Liver (tissue), 9 donors: ENCODE data around the gene GPA33. TPM values are rescaled to one million over a fixed set of nuclear protein-coding genes. Genes with fewer than 3 reads are reported as not detected.

Source experiments
- DNase-seq: peaks from one replicate; pipeline ENCODE4 v3.0.0-alpha.2; 2017; ENCODE audit warnings: low spot score
- H3K27ac ChIP-seq, 2 donors: one replicate each; pipeline ENCODE4 v1.7.0; 2013; ENCODE audit warnings: inconsistent platforms in 2 of 2, low read length in 2 of 2, control low read depth in 1 of 2, low read depth in 1 of 2, mild to moderate bottlenecking in 1 of 2
- H3K27me3 ChIP-seq, 4 donors: one replicate each; pipeline versions ENCODE4 v1.6.1 to v1.7.0; 2013; ENCODE audit warnings: low read length in 3 of 4, inconsistent platforms in 1 of 4, mild to moderate bottlenecking in 1 of 4, moderate library complexity in 1 of 4; ENCODE audit not compliant: control insufficient read depth in 4 of 4, insufficient read depth in 4 of 4
- H3K36me3 ChIP-seq, 4 donors: one replicate each; pipeline versions ENCODE4 v1.6.1 to v1.7.0; 2013; ENCODE audit warnings: low read length in 3 of 4, mild to moderate bottlenecking in 3 of 4, low read depth in 1 of 4, moderate library complexity in 1 of 4; ENCODE audit not compliant: control insufficient read depth in 4 of 4, insufficient read depth in 3 of 4
- H3K4me1 ChIP-seq, 4 donors: one replicate each; pipeline versions ENCODE4 v1.6.1 to v1.7.0; 2013; ENCODE audit warnings: low read length in 3 of 4, mild to moderate bottlenecking in 3 of 4, moderate library complexity in 1 of 4; ENCODE audit not compliant: control insufficient read depth in 4 of 4, insufficient read depth in 4 of 4
- H3K4me3 ChIP-seq, 3 donors: one replicate each; pipeline versions ENCODE4 v1.6.1 to v1.7.0; 2013; ENCODE audit warnings: low read length in 3 of 3, control low read depth in 1 of 3, low read depth in 1 of 3, mild to moderate bottlenecking in 1 of 3
- H3K9ac ChIP-seq, 2 donors: one replicate each; pipeline ENCODE4 v1.7.0; 2013; ENCODE audit warnings: low read length in 2 of 2, mild to moderate bottlenecking in 2 of 2, moderate library complexity in 2 of 2, control low read depth in 1 of 2, low read depth in 1 of 2
- H3K9me3 ChIP-seq, 4 donors: one replicate each; pipeline versions ENCODE4 v1.6.1 to v1.7.0; 2013; ENCODE audit warnings: low read length in 3 of 4; ENCODE audit not compliant: control insufficient read depth in 4 of 4
- EGR1 ChIP-seq, 2 donors: IDR thresholded peaks; 2 replicates each; pipeline ENCODE4 v1.6.1; 2016 to 2018; ENCODE audit warnings: antibody characterized with exemption in 2 of 2, low read depth in 2 of 2
- FOXA1 ChIP-seq: IDR thresholded peaks from 2 replicates; pipeline ENCODE4 v1.6.1; 2016; ENCODE audit warnings: antibody characterized with exemption
- GABPA ChIP-seq, 2 donors: IDR thresholded peaks in 1 of 2; conservative IDR thresholded peaks in 1 of 2; 2 replicates each; pipeline ENCODE4 v1.6.1; 2016; ENCODE audit warnings: antibody characterized with exemption in 2 of 2, mild to moderate bottlenecking in 1 of 2, moderate library complexity in 1 of 2
- HNF4A ChIP-seq, 2 donors: conservative IDR thresholded peaks; 2 replicates each; pipeline ENCODE4 v1.6.1; 2016; ENCODE audit warnings: antibody characterized with exemption in 2 of 2, mild to moderate bottlenecking in 2 of 2
- HNF4G ChIP-seq: IDR thresholded peaks from 2 replicates; pipeline ENCODE4 v1.6.1; 2016; ENCODE audit warnings: antibody characterized with exemption
- JUND ChIP-seq, 2 donors: IDR thresholded peaks; 2 replicates each; pipeline ENCODE4 v1.6.1; 2016; ENCODE audit warnings: antibody characterized with exemption in 2 of 2
- NR2F2 ChIP-seq: IDR thresholded peaks from 2 replicates; pipeline ENCODE4 v1.6.1; 2016; ENCODE audit warnings: antibody characterized with exemption
- RAD21 ChIP-seq, 2 donors: IDR thresholded peaks; 2 replicates each; pipeline ENCODE4 v1.6.1; 2016; ENCODE audit warnings: antibody characterized with exemption in 2 of 2, mild to moderate bottlenecking in 2 of 2
- RXRA ChIP-seq, 2 donors: IDR thresholded peaks; 2 replicates each; pipeline ENCODE4 v1.6.1; 2017 to 2018; ENCODE audit warnings: antibody characterized with exemption in 2 of 2, mild to moderate bottlenecking in 1 of 2
- SP1 ChIP-seq: IDR thresholded peaks from 2 replicates; pipeline ENCODE4 v1.6.1; 2018; ENCODE audit warnings: antibody characterized with exemption, mild to moderate bottlenecking
- TAF1 ChIP-seq: conservative IDR thresholded peaks from 2 replicates; pipeline ENCODE4 v1.6.1; 2016; ENCODE audit warnings: antibody characterized with exemption, mild to moderate bottlenecking
- YY1 ChIP-seq: IDR thresholded peaks from 2 replicates; pipeline ENCODE4 v1.6.1; 2016; ENCODE audit warnings: antibody characterized with exemption, mild to moderate bottlenecking
- WGBS: extraction: QIAGEN DNeasy Blood & Tissue Kit; methylation state at CpG from one replicate; pipeline ENCODE4 v1.1.7; 2013; 5-methylcytosine and 5-hydroxymethylcytosine counted together
- polyA plus RNA-seq, 2 donors: library from polyadenylated mRNA; stranded (reverse) in 1 of 2; unstranded in 1 of 2; fragments of 200-250 nt in 1 of 2; fragments of >200 nt in 1 of 2; fragmentation: Nextera tagmentation in 1 of 2; extraction: Ambion mirVana in 1 of 2; gene quantifications; one replicate each; pipeline versions ENCODE4 v1.2.1 to v1.2.3, GENCODE V29; 2013 to 2015
- total RNA-seq, 2 donors: library from RNA; depleted of rRNA; stranded (reverse); fragments of >200 nt; gene quantifications; one replicate each; pipeline ENCODE4 v1.2.3, GENCODE V29; 2014
- TF ChIP-seq, protein P1 (sequence below): fragments of 150-350 bp; IDR thresholded peaks from 2 replicates; pipeline ENCODE4 v1.5.1; 2017; ENCODE audit warnings: improper control_type of control experiment, low read depth, low read length; ENCODE audit not compliant: missing input control
- TF ChIP-seq, protein P2 (sequence below): IDR thresholded peaks from 2 replicates; pipeline ENCODE4 v1.6.1; 2016; ENCODE audit warnings: antibody characterized with exemption
- TF ChIP-seq, protein P3 (sequence below): IDR thresholded peaks from 2 replicates; pipeline ENCODE4 v1.6.1; 2016; ENCODE audit warnings: antibody characterized with exemption
- TF ChIP-seq, protein P4 (sequence below): IDR thresholded peaks from 2 replicates; pipeline ENCODE4 v1.6.1; 2016; ENCODE audit warnings: antibody characterized with exemption
- TF ChIP-seq, protein P5 (sequence below): IDR thresholded peaks from 2 replicates; pipeline ENCODE4 v1.6.1; 2016; ENCODE audit warnings: antibody characterized with exemption, mild to moderate bottlenecking
- donor health status: healthy.
- donor health status: healthy.
- donor health status: healthy.
- donor health status: healthy.
- donor health status: healthy.

Gene GPA33
- total and polyA plus RNA-seq, 4 donors, result 0.03 to 0.19 (median 0.08) TPM; not detected in 1

DNA sequence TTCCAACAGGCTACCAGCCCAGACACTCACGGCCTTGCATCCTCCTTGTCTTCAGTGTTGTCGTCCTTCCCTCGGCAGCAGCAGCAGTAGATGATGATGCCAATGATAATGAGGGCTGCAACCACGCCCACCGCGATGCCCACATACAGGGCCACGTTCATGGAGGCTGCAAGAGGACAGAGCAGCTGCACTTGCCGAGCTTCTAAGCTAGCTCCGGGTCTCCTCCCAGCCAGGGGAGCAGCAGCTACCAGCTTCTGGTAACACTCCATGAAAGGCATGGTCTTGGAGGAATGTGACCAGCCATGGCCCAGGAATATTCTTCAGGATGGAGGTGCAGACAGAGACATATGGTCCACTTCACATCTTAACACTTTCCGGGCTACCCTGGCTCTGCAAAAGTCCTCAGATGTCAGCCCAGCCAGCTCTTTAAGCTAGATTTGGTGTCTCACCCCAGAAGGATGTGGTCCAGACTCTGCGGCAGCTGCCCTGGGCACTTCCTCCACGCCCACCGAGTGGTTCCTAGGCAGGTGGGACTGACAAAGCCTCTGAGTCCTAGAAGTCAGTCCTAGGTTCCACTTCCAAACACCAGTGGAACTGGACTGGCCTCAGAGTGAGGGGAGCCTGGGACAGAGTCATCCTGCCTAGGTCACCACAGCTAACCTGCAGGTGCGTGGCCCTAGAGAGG lies 35.1 kb downstream of the GPA33 start:
- Histone ChIP-seq H3K27me3 (no peaks in the 10 kb centered on the region), H3K9me3 (no peaks in the 10 kb centered on the region), H3K9ac (no peak overlapping the region), H3K4me3 (no peak overlapping the region), H3K27ac (no peak overlapping the region), H3K36me3 (no peaks in the 10 kb centered on the region), H3K4me1 (peaks cover 0 to 5% (median 1%) of the 10 kb centered on the region in 4 donors)
- TF ChIP-seq FOXA1, result no peak
- TF ChIP-seq, protein P1, sequence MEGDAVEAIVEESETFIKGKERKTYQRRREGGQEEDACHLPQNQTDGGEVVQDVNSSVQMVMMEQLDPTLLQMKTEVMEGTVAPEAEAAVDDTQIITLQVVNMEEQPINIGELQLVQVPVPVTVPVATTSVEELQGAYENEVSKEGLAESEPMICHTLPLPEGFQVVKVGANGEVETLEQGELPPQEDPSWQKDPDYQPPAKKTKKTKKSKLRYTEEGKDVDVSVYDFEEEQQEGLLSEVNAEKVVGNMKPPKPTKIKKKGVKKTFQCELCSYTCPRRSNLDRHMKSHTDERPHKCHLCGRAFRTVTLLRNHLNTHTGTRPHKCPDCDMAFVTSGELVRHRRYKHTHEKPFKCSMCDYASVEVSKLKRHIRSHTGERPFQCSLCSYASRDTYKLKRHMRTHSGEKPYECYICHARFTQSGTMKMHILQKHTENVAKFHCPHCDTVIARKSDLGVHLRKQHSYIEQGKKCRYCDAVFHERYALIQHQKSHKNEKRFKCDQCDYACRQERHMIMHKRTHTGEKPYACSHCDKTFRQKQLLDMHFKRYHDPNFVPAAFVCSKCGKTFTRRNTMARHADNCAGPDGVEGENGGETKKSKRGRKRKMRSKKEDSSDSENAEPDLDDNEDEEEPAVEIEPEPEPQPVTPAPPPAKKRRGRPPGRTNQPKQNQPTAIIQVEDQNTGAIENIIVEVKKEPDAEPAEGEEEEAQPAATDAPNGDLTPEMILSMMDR, result no peak
- TF ChIP-seq HNF4G, result no peak
- TF ChIP-seq RXRA (IDR thresholded peaks at IDR 0.05), result no peak
- TF ChIP-seq, protein P2, sequence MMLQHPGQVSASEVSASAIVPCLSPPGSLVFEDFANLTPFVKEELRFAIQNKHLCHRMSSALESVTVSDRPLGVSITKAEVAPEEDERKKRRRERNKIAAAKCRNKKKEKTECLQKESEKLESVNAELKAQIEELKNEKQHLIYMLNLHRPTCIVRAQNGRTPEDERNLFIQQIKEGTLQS, result no peak
- no peak for TF ChIP-seq EGR1 (IDR thresholded peaks at IDR 0.05; ENCODE audit: low read depth in 2 of 2)
- TF ChIP-seq JUND (IDR thresholded peaks at IDR 0.05), result no peak
- TF ChIP-seq, protein P3, sequence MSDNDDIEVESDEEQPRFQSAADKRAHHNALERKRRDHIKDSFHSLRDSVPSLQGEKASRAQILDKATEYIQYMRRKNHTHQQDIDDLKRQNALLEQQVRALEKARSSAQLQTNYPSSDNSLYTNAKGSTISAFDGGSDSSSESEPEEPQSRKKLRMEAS, result no peak
- no peak for DNase-seq
- WGBS, result 84% methylated on average over 14 of the region's 14 CpGs

DNA sequence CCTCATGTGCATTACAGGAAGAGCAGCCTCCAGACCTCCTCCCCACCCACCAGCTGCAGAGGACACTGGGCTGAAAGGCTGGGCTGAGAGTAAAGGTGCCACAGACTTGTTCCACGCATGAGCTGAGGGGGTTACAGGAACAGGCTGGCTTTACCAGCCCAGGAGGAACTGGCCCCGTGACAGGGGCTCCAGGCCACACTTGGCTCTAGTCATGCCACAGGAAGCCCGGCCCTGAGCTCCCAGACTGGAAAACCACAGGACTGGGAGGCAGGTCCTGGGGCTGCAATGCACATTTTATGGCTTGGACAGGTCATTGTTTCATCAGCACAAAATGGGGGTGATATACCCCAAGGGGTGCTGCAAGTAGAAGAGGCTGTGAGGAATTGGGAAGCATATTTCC lies 35.6 kb downstream of the GPA33 start:
- Histone ChIP-seq H3K36me3 (no peaks in the 10 kb centered on the region), H3K27ac (no peak overlapping the region), H3K9ac (no peak overlapping the region), H3K9me3 (no peaks in the 10 kb centered on the region), H3K27me3 (no peaks in the 10 kb centered on the region), H3K4me3 (no peak overlapping the region), H3K4me1 (peaks cover 0 to 5% (median 1%) of the 10 kb centered on the region in 4 donors)
- TF ChIP-seq JUND (IDR thresholded peaks at IDR 0.05) (no peak), FOXA1 (no peak), TAF1 (no peak), RXRA (IDR thresholded peaks at IDR 0.05) (no peak), HNF4A (conservative IDR thresholded peaks at IDR 0.05) (no peak)
- TF ChIP-seq, protein P4, sequence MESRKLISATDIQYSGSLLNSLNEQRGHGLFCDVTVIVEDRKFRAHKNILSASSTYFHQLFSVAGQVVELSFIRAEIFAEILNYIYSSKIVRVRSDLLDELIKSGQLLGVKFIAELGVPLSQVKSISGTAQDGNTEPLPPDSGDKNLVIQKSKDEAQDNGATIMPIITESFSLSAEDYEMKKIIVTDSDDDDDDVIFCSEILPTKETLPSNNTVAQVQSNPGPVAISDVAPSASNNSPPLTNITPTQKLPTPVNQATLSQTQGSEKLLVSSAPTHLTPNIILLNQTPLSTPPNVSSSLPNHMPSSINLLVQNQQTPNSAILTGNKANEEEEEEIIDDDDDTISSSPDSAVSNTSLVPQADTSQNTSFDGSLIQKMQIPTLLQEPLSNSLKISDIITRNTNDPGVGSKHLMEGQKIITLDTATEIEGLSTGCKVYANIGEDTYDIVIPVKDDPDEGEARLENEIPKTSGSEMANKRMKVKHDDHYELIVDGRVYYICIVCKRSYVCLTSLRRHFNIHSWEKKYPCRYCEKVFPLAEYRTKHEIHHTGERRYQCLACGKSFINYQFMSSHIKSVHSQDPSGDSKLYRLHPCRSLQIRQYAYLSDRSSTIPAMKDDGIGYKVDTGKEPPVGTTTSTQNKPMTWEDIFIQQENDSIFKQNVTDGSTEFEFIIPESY, result no peak
- 78% methylated on average over 3 of the region's 3 CpGs for WGBS
- DNase-seq, result no peak

DNA sequence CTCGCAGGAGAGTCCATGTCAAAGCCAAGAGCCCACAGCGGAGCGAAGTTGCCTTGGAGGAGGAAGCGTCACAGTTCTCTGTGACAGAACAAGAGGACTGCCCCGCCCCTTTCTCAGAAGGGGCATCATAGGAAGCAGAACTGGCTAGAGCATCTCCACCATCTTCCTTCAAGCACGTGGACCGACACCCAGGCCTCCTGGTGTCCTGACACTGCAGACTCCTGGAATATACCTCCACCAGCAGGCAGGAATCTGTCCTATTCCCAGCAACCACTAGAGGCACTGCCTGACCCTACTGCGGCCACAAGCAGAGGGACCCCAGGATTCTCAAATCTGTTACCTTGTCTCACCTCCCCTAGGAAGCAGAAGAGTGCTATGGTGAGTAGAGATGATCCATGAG lies 37.8 kb downstream of the GPA33 start:
- Histone ChIP-seq H3K4me1 (no peaks in the 10 kb centered on the region), H3K9me3 (no peaks in the 10 kb centered on the region), H3K36me3 (no peaks in the 10 kb centered on the region), H3K4me3 (no peak overlapping the region), H3K27ac (no peak overlapping the region), H3K27me3 (no peaks in the 10 kb centered on the region), H3K9ac (no peak overlapping the region)
- 81% methylated on average over 8 of the region's 8 CpGs for WGBS
- no peak for DNase-seq
- TF ChIP-seq SP1, result no peak
- no peak for TF ChIP-seq YY1
- TF ChIP-seq, protein P1, result peak; percentile 45
- TF ChIP-seq, protein P5, sequence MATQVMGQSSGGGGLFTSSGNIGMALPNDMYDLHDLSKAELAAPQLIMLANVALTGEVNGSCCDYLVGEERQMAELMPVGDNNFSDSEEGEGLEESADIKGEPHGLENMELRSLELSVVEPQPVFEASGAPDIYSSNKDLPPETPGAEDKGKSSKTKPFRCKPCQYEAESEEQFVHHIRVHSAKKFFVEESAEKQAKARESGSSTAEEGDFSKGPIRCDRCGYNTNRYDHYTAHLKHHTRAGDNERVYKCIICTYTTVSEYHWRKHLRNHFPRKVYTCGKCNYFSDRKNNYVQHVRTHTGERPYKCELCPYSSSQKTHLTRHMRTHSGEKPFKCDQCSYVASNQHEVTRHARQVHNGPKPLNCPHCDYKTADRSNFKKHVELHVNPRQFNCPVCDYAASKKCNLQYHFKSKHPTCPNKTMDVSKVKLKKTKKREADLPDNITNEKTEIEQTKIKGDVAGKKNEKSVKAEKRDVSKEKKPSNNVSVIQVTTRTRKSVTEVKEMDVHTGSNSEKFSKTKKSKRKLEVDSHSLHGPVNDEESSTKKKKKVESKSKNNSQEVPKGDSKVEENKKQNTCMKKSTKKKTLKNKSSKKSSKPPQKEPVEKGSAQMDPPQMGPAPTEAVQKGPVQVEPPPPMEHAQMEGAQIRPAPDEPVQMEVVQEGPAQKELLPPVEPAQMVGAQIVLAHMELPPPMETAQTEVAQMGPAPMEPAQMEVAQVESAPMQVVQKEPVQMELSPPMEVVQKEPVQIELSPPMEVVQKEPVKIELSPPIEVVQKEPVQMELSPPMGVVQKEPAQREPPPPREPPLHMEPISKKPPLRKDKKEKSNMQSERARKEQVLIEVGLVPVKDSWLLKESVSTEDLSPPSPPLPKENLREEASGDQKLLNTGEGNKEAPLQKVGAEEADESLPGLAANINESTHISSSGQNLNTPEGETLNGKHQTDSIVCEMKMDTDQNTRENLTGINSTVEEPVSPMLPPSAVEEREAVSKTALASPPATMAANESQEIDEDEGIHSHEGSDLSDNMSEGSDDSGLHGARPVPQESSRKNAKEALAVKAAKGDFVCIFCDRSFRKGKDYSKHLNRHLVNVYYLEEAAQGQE, result no peak
- TF ChIP-seq NR2F2, result no peak
- no peak for TF ChIP-seq EGR1 (IDR thresholded peaks at IDR 0.05; ENCODE audit: low read depth in 2 of 2)
- TF ChIP-seq RXRA (IDR thresholded peaks at IDR 0.05), result no peak
- TF ChIP-seq HNF4A (conservative IDR thresholded peaks at IDR 0.05), result no peak
- no peak for TF ChIP-seq GABPA (IDR thresholded peaks at IDR 0.05 in 1 of 2, conservative IDR thresholded peaks at IDR 0.05 in 1 of 2)
- TF ChIP-seq RAD21 (IDR thresholded peaks at IDR 0.05), result peak in 1 of 2 donors; percentile 73
- TF ChIP-seq HNF4G, result no peak
